GM23338 (cell line): ENCODE data around the gene PLD1. TPM values are rescaled to one million over a fixed set of nuclear protein-coding genes. Genes with fewer than 3 reads are reported as not detected.

Experiments
- ATAC-seq: fragments of 200-7000 bp; cut with Tn5 transposase; 3 replicates; pipeline ENCODE4 v1.9.1; 2020
- DNase-seq: peaks from one replicate; pipeline ENCODE4 v3.0.0-alpha.2; 2015; ENCODE audit warnings: low spot score
- H2AFZ ChIP-seq: fragments of 200-600 bp; sonication (generic); 2 replicates; pipeline ENCODE4 v1.8.0; 2016; ENCODE audit warnings: antibody characterized with exemption, mild to moderate bottlenecking, moderate library complexity
- H3F3A ChIP-seq: fragments of 200-600 bp; sonication (generic); replicated peaks from 2 replicates; pipeline ENCODE4 v1.8.0; 2017; ENCODE audit warnings: antibody characterized with exemption, mixed run types, low read depth
- H3K27ac ChIP-seq: fragments of 200-600 bp; sonication (generic); 2 replicates; pipeline ENCODE4 v1.6.1; 2016; ENCODE audit warnings: low read depth
- H3K27me3 ChIP-seq: fragments of 200-600 bp; sonication (generic); 2 replicates; pipeline ENCODE4 v1.8.0; 2016; ENCODE audit warnings: mild to moderate bottlenecking, mixed run types, moderate library complexity; ENCODE audit not compliant: insufficient read depth
- H3K36me3 ChIP-seq: fragments of 200-600 bp; sonication (generic); 2 replicates; pipeline ENCODE4 v1.8.0; 2016; ENCODE audit warnings: mild to moderate bottlenecking; ENCODE audit not compliant: insufficient read depth
- H3K4me1 ChIP-seq: fragments of 200-600 bp; sonication (generic); 2 replicates; pipeline ENCODE4 v1.8.0; 2016; ENCODE audit warnings: mild to moderate bottlenecking, moderate library complexity; ENCODE audit not compliant: insufficient read depth
- H3K4me2 ChIP-seq: fragments of 200-600 bp; sonication (generic); 2 replicates; pipeline ENCODE4 v1.7.1; 2017; ENCODE audit warnings: mixed run types
- H3K4me3 ChIP-seq: fragments of 200-600 bp; sonication (generic); 2 replicates; pipeline ENCODE4 v1.6.1; 2016; ENCODE audit warnings: mixed run types
- H3K79me2 ChIP-seq: fragments of 200-600 bp; sonication (generic); replicated peaks from 2 replicates; pipeline ENCODE4 v1.8.0; 2017; ENCODE audit warnings: mild to moderate bottlenecking; ENCODE audit not compliant: insufficient read depth
- H3K9me2 ChIP-seq: fragments of 200-600 bp; sonication (generic); 2 replicates; pipeline ENCODE4 v1.8.0; 2017; ENCODE audit not compliant: insufficient read depth
- H4K20me1 ChIP-seq: fragments of 200-600 bp; sonication (generic); replicated peaks from 2 replicates; pipeline ENCODE4 v1.8.0; 2017; ENCODE audit warnings: mild to moderate bottlenecking; ENCODE audit not compliant: insufficient read depth
- H3K27ac Mint-ChIP-seq: 2 replicates; pipeline ENCODE4 v1.8.0; 2020; ENCODE audit warnings: inconsistent platforms, mild to moderate bottlenecking, moderate library complexity, mixed read lengths
- H3K27me3 Mint-ChIP-seq: 3 replicates; pipeline ENCODE4 v1.8.0; 2022; ENCODE audit warnings: low read depth, mild to moderate bottlenecking, moderate library complexity, mixed read lengths, inconsistent platforms; ENCODE audit not compliant: insufficient read depth, poor library complexity
- H3K36me3 Mint-ChIP-seq: 3 replicates; pipeline ENCODE4 v1.8.0; 2021; ENCODE audit warnings: low read depth, mild to moderate bottlenecking, inconsistent platforms, moderate library complexity, mixed read lengths
- H3K4me1 Mint-ChIP-seq: 3 replicates; pipeline ENCODE4 v1.8.0; 2020; ENCODE audit warnings: mild to moderate bottlenecking, inconsistent platforms, mixed read lengths
- H3K4me3 Mint-ChIP-seq: 3 replicates; pipeline ENCODE4 v1.8.0; 2021; ENCODE audit warnings: moderate library complexity, mild to moderate bottlenecking, inconsistent platforms, mixed read lengths
- H3K9me3 Mint-ChIP-seq: 3 replicates; pipeline ENCODE4 v1.8.0; 2020; ENCODE audit warnings: moderate library complexity, mild to moderate bottlenecking, inconsistent platforms, mixed read lengths
- ETS1 ChIP-seq: IDR thresholded peaks from 2 replicates; pipeline ENCODE4 v1.6.1; 2016; ENCODE audit warnings: antibody characterized with exemption
- JUNB ChIP-seq: IDR thresholded peaks from one replicate; pipeline ENCODE4 v1.6.1; 2016; ENCODE audit warnings: antibody characterized with exemption; ENCODE audit not compliant: unreplicated experiment
- NANOG ChIP-seq: IDR thresholded peaks from 2 replicates; pipeline ENCODE4 v1.6.1; 2016; ENCODE audit warnings: antibody characterized with exemption, borderline replicate concordance
- POLR2AphosphoS5 ChIP-seq: IDR thresholded peaks from 2 replicates; pipeline ENCODE4 v1.6.1; 2016; ENCODE audit warnings: antibody characterized with exemption, low read depth
- REST ChIP-seq: IDR thresholded peaks from one replicate; pipeline ENCODE4 v1.6.1; 2018; ENCODE audit warnings: antibody characterized with exemption; ENCODE audit not compliant: unreplicated experiment
- STAT1 ChIP-seq: IDR thresholded peaks from one replicate; pipeline ENCODE4 v1.6.1; 2016; ENCODE audit warnings: antibody characterized with exemption; ENCODE audit not compliant: unreplicated experiment
- ZNF114 ChIP-seq: fragments of 250-450 bp; sonication (Bioruptor Pico); IDR thresholded peaks from 2 replicates; pipeline ENCODE4 v1.5.0; 2020; ENCODE audit warnings: mild to moderate bottlenecking, moderate library complexity
- ZNF462 ChIP-seq: fragments of 250-450 bp; sonication (Bioruptor Pico); IDR thresholded peaks from 2 replicates; pipeline ENCODE4 v1.5.0; 2020; ENCODE audit warnings: mild to moderate bottlenecking, moderate library complexity
- polyA plus RNA-seq: library from polyadenylated mRNA; unstranded; fragments of >200 nt; fragmentation: Nextera tagmentation; extraction: Ambion mirVana; gene quantifications from 2 replicates; pipeline ENCODE4 v1.2.1, GENCODE V29; 2016
- total RNA-seq: library from RNA; depleted of rRNA; stranded (reverse); fragments of >200 nt; shearing (Covaris generic); gene quantifications from 2 replicates; pipeline ENCODE4 v1.2.3, GENCODE V29; 2014

Gene PLD1
- total and polyA plus RNA-seq, 2 experiments from 2014 or later, result 1.4 to 2.2 TPM

- Histone ChIP-seq H3K27me3 (no peaks in the 10 kb centered on the region), H4K20me1 (no peaks in the 10 kb centered on the region), H3K4me2 (no peak overlapping the region), H2AFZ (no peak overlapping the region), H3F3A (no peaks in the 10 kb centered on the region), H3K36me3 (no peaks in the 10 kb centered on the region), H3K4me1 (no peaks in the 10 kb centered on the region), H3K9me2 (no peaks in the 10 kb centered on the region), H3K27ac (no peak overlapping the region), H3K79me2 (no peaks in the 10 kb centered on the region), H3K4me3 (no peak overlapping the region)
- peaks cover 3% of the 10 kb centered on the region; the same call in 1 of the 3 replicates for H3K9me3 Mint-ChIP-seq
- ATAC-seq (no peak), DNase-seq (no peak)
- TF ChIP-seq STAT1 (no peak), POLR2AphosphoS5 (no peak), JUNB (no peak), ZNF114 (CRISPR knock-in tag) (no peak), REST (no peak), ZNF462 (CRISPR knock-in tag) (no peak), ETS1 (no peak), NANOG (no peak)
- no peaks in the 10 kb centered on the region for H3K36me3 Mint-ChIP-seq
- peaks cover 5% of the 10 kb centered on the region; the same call in 2 of the 3 replicates for H3K4me1 Mint-ChIP-seq
- H3K27ac Mint-ChIP-seq, result no peak overlapping the region
- H3K27me3 Mint-ChIP-seq, result no peaks in the 10 kb centered on the region
- no peak overlapping the region for H3K4me3 Mint-ChIP-seq
These were observed 241.5 kb downstream of the PLD1 start for GRCh38 chr3:171568766-171569165.
